ENCODE data around the gene AFG1L. TPM values are rescaled to one million over a fixed set of nuclear protein-coding genes. Genes with fewer than 3 reads are reported as not detected.

Gene AFG1L
- total and polyA plus RNA-seq, 7 donors, result 2.4 to 10.4 (median 5.4) TPM

GRCh38 chr6:108523697-108524096, 228.8 kb downstream of the AFG1L start:
- Histone ChIP-seq H3K4me3 (no peak overlapping the region), H3K9me3 (no peaks in the 10 kb centered on the region), H3K27ac (no peak overlapping the region), H3K36me3 (ENCODE audit: insufficient read depth in 1 of 2, low read depth in 1 of 2) (peaks cover 0 to 33% of the 10 kb centered on the region in 2 donors), H3K4me1 (no peaks in the 10 kb centered on the region), H3K27me3 (ENCODE audit: insufficient read depth in 3 of 3, low read length in 2 of 3) (no peaks in the 10 kb centered on the region)
- 93 to 97% (median 94%) methylated on average over 2 of the region's 2 CpGs for WGBS, 3 donors
- no peak for ATAC-seq
- no peak for DNase-seq
- no peak for TF ChIP-seq CTCF (IDR thresholded peaks at IDR 0.05)
- intact Hi-C loops (cut with DNase I), result loop anchor here in 1 of 2 donors (10.0 kb wide), 2 partner anchors 409 to 539 kb away; no protein-coding TSS in a partner anchor

GRCh38 chr6:108524528-108525248, 229.8 kb downstream of the AFG1L start:
- no peaks in the 10 kb centered on the region for H3K27me3 ChIP-seq (ENCODE audit: insufficient read depth in 3 of 3, low read length in 2 of 3)
- ATAC-seq (no peak), DNase-seq (no peak)
- WGBS, 3 donors, result 78 to 86% (median 85%) methylated on average over 5 of the region's 5 CpGs
- H3K27ac ChIP-seq, result no peak overlapping the region
- H3K4me1 ChIP-seq, result no peaks in the 10 kb centered on the region
- intact Hi-C loops (cut with DNase I), result loop anchor here (5.0 to 10.0 kb wide), 3 partner anchors 410 to 542 kb away; no protein-coding TSS in a partner anchor
- H3K4me3 ChIP-seq, result no peak overlapping the region
- H3K36me3 ChIP-seq (ENCODE audit: insufficient read depth in 1 of 2, low read depth in 1 of 2), result peaks cover 0 to 30% of the 10 kb centered on the region in 2 donors
- H3K9me3 ChIP-seq, result no peaks in the 10 kb centered on the region
- no peak for TF ChIP-seq CTCF (IDR thresholded peaks at IDR 0.05)

GRCh38 chr6:108526739-108527174, 231.9 kb downstream of the AFG1L start:
- WGBS, 3 donors, result 76 to 80% (median 78%) methylated on average over 7 of the region's 7 CpGs
- peak in 2 of 4 donors; percentile 58 to 75 for ATAC-seq
- intact Hi-C loops (cut with DNase I), result loop anchor here (2.0 to 10.0 kb wide), 4 partner anchors 412 to 544 kb away; no protein-coding TSS in a partner anchor

GRCh38 chr6:108528878-108529277, 234.0 kb downstream of the AFG1L start:
- Histone ChIP-seq H3K27ac (no peak overlapping the region), H3K4me1 (no peaks in the 10 kb centered on the region), H3K9me3 (no peaks in the 10 kb centered on the region), H3K4me3 (no peak overlapping the region), H3K27me3 (ENCODE audit: insufficient read depth in 3 of 3, low read length in 2 of 3) (no peaks in the 10 kb centered on the region), H3K36me3 (ENCODE audit: insufficient read depth in 1 of 2, low read depth in 1 of 2) (no peaks in the 10 kb centered on the region)
- ATAC-seq, result peak in 1 of 4 donors; percentile 52
- no peak for DNase-seq
- intact Hi-C loops (cut with DNase I), result loop anchor here (5.0 to 10.0 kb wide), 3 partner anchors 414 to 547 kb away; no protein-coding TSS in a partner anchor
- no peak for TF ChIP-seq CTCF (IDR thresholded peaks at IDR 0.05)
- 52 to 61% (median 54%) methylated on average over 3 of the region's 3 CpGs for WGBS, 3 donors

More at GRCh38 chr6:108526739-108527174, 231.9 kb downstream of the AFG1L start:
- Histone ChIP-seq H3K4me3 (no peak overlapping the region), H3K9me3 (no peaks in the 10 kb centered on the region), H3K4me1 (no peaks in the 10 kb centered on the region), H3K27ac (no peak overlapping the region), H3K27me3 (ENCODE audit: insufficient read depth in 3 of 3, low read length in 2 of 3) (no peaks in the 10 kb centered on the region), H3K36me3 (ENCODE audit: insufficient read depth in 1 of 2, low read depth in 1 of 2) (peaks cover 0 to 11% of the 10 kb centered on the region in 2 donors)
- DNase-seq, result no peak
- peak; percentile 79 for TF ChIP-seq CTCF (IDR thresholded peaks at IDR 0.05)
